GM12864 (cell line): ENCODE data around the gene TPRG1L.
A peak's percentile ranks its signal among the peaks of the same experiment; 100 is the strongest.

Source experiments
- DNase-seq: peaks from one replicate; pipeline ENCODE4 v3.0.0-alpha.2; 2011; ENCODE audit warnings: low read depth
- H3K4me3 ChIP-seq: 2 replicates; pipeline ENCODE4 v1.5.1; 2011; ENCODE audit warnings: mild to moderate bottlenecking, low read depth, low read length, control low read depth
- CTCF ChIP-seq: IDR thresholded peaks from 2 replicates; pipeline ENCODE4 v1.5.1; 2011; ENCODE audit warnings: low read depth, mild to moderate bottlenecking, moderate library complexity, low read length, control low read depth, inconsistent platforms; ENCODE audit errors: missing control alignments

Gene TPRG1L

GRCh38 chr1:3664700-3665375 lies 40.0 kb downstream of the TPRG1L start:
- H3K4me3 ChIP-seq: peak overlapping the region; percentile 32
- no peak for DNase-seq
- TF ChIP-seq CTCF: no peak

- H3K4me3 ChIP-seq: no peak overlapping the region
- no peak for DNase-seq
- TF ChIP-seq CTCF: no peak
Observed at GRCh38 chr1:3668148-3668547, 43.3 kb downstream of the TPRG1L start.

GRCh38 chr1:3668585-3669300 lies 43.9 kb downstream of the TPRG1L start:
- no peak for TF ChIP-seq CTCF
- no peak overlapping the region for H3K4me3 ChIP-seq
- DNase-seq: no peak

GRCh38 chr1:3669421-3669821 lies 44.6 kb downstream of the TPRG1L start:
- H3K4me3 ChIP-seq: no peak overlapping the region
- DNase-seq: no peak
- TF ChIP-seq CTCF: no peak

- H3K4me3 ChIP-seq: no peak overlapping the region
- TF ChIP-seq CTCF: no peak
- DNase-seq: no peak
Observed at GRCh38 chr1:3669971-3670431, 45.2 kb downstream of the TPRG1L start.

GRCh38 chr1:3670823-3671265 lies 46.0 kb downstream of the TPRG1L start:
- no peak for DNase-seq
- H3K4me3 ChIP-seq: no peak overlapping the region
- no peak for TF ChIP-seq CTCF
